PC-9 (cell line): ENCODE measurements around the gene SYNDIG1L. TPM values are rescaled to one million over a fixed set of nuclear protein-coding genes. Genes with fewer than 3 reads are reported as not detected.
"Not testable (repeated sequence)": the region's sequence is repeated elsewhere in the genome, so short reads cannot be mapped to it uniquely, and the experiment has no call there.

Source experiments
- BruUV-seq: library from RNA; stranded (reverse); fragments of 400-500 nt; replicated peaks from 2 replicates; lab custom pipeline; 2021; lab: Mats Ljungman, UMichigan
- CTCF ChIA-PET: fragments of 300-600 bp; sonication (Branson Sonifier 250); formaldehyde crosslinking; loops from one replicate; lab custom pipeline; 2022; ENCODE audit warnings: antibody characterized with exemption; lab: Charles Lee
- POLR2A ChIA-PET: fragments of 300-600 bp; sonication (Branson Sonifier 250); formaldehyde crosslinking; loops from one replicate; lab custom pipeline; 2022; ENCODE audit warnings: antibody characterized with exemption; ENCODE audit not compliant: unreplicated experiment; lab: Charles Lee
- DNase-seq, 2 experiments: peaks; one replicate each; pipeline versions ENCODE4 v3.0.0 to v3.0.0-alpha.2; 2015 to 2022; ENCODE audit warnings: mixed read lengths in 1 of 2
- H2AFZ ChIP-seq: fragments of 200-600 bp; sonication (generic); 2 replicates; pipeline ENCODE4 v1.8.1; 2017; ENCODE audit warnings: antibody characterized with exemption
- H3F3A ChIP-seq: fragments of 200-600 bp; sonication (generic); 2 replicates; pipeline ENCODE4 v1.8.1; 2017; ENCODE audit warnings: antibody characterized with exemption, mild to moderate bottlenecking, low read depth; ENCODE audit not compliant: insufficient read depth
- H3K27ac ChIP-seq: fragments of 200-600 bp; sonication (generic); 2 replicates; pipeline ENCODE4 v1.6.1; 2016; ENCODE audit warnings: mixed run types
- H3K27me3 ChIP-seq: fragments of 200-600 bp; sonication (generic); 2 replicates; pipeline ENCODE4 v1.6.1; 2016; ENCODE audit warnings: low read depth, mixed run types; ENCODE audit not compliant: insufficient read depth
- H3K36me3 ChIP-seq: fragments of 200-600 bp; sonication (generic); 2 replicates; pipeline ENCODE4 v1.6.1; 2016; ENCODE audit warnings: low read depth, mixed run types
- H3K4me1 ChIP-seq: fragments of 200-600 bp; sonication (generic); replicated peaks from 2 replicates; pipeline ENCODE4 v1.6.1; 2016; ENCODE audit warnings: mixed run types; ENCODE audit not compliant: insufficient read depth
- H3K4me2 ChIP-seq: fragments of 200-600 bp; sonication (generic); 2 replicates; pipeline ENCODE4 v1.6.1; 2017; ENCODE audit warnings: mixed run types
- H3K4me3 ChIP-seq: fragments of 200-600 bp; sonication (generic); 2 replicates; pipeline ENCODE4 v1.6.1; 2016; ENCODE audit warnings: mixed run types
- H3K79me2 ChIP-seq: fragments of 200-600 bp; sonication (generic); 2 replicates; pipeline ENCODE4 v1.6.1; 2017; ENCODE audit warnings: low read depth, mixed run types
- H3K9me2 ChIP-seq: fragments of 200-600 bp; sonication (generic); 2 replicates; pipeline ENCODE4 v1.8.1; 2017; ENCODE audit warnings: mild to moderate bottlenecking; ENCODE audit not compliant: insufficient read depth
- H3K9me3 ChIP-seq: fragments of 200-600 bp; sonication (generic); 2 replicates; pipeline ENCODE4 v1.8.1; 2016; ENCODE audit warnings: low read depth; ENCODE audit not compliant: insufficient read depth
- H4K20me1 ChIP-seq: fragments of 200-600 bp; sonication (generic); 2 replicates; pipeline ENCODE4 v1.8.1; 2017; ENCODE audit not compliant: insufficient read depth
- EZH2 ChIP-seq: fragments of 200-600 bp; sonication (generic); IDR thresholded peaks from 2 replicates; pipeline ENCODE4 v1.8.0; 2017; ENCODE audit warnings: antibody characterized with exemption, low read depth
- intact Hi-C: fragments of 100-400 bp; cut with micrococcal nuclease; formaldehyde crosslinking; loops from one replicate; pipeline ENCODE4 v1.10.0; 2022; ENCODE audit not compliant: unreplicated experiment
- total RNA-seq: library from RNA; stranded (reverse); gene quantifications from 2 replicates; pipeline ENCODE4 v1.2.3, GENCODE V29; 2021
- TF ChIP-seq, protein P1 (sequence below): fragments of 200-600 bp; sonication (generic); conservative IDR thresholded peaks from 2 replicates; pipeline ENCODE4 v1.6.1; 2017; ENCODE audit warnings: mixed run types, antibody characterized with exemption, mild to moderate bottlenecking, moderate library complexity

The SYNDIG1L gene
- total RNA-seq, 1 experiment from 2014 or later, result 0.52 TPM

DNA sequence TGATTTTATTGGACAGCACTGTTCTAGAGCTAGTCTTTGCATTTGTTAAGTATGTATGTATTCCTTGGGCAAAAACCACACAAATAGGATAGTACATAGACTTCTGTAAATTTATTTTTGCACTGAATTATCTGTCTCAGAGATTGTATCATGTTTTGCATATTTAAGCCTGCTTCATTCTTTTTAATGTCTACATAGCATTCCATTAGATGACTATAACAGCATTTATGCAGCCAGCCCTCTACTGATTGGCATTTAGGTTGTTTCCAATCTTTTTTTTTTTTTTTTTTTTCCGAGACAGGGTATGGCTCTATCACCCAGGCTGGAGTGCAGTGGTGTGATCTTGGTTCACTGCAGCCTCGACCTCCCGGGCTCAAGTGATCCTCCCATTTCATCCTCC, 34.5 kb downstream of the SYNDIG1L start:
- DNase-seq, result no peak
- intact Hi-C loops, result no loop called here
- no peak for TF ChIP-seq EZH2
- TF ChIP-seq, protein P1, sequence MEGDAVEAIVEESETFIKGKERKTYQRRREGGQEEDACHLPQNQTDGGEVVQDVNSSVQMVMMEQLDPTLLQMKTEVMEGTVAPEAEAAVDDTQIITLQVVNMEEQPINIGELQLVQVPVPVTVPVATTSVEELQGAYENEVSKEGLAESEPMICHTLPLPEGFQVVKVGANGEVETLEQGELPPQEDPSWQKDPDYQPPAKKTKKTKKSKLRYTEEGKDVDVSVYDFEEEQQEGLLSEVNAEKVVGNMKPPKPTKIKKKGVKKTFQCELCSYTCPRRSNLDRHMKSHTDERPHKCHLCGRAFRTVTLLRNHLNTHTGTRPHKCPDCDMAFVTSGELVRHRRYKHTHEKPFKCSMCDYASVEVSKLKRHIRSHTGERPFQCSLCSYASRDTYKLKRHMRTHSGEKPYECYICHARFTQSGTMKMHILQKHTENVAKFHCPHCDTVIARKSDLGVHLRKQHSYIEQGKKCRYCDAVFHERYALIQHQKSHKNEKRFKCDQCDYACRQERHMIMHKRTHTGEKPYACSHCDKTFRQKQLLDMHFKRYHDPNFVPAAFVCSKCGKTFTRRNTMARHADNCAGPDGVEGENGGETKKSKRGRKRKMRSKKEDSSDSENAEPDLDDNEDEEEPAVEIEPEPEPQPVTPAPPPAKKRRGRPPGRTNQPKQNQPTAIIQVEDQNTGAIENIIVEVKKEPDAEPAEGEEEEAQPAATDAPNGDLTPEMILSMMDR, result no peak
- POLR2A ChIA-PET, result interaction anchor here (0.7 kb wide), 1 partner anchor 53 kb away, joined by 3 read pairs; no protein-coding TSS in a partner anchor
- H3K4me1 ChIP-seq, result peaks cover 6% of the 10 kb centered on the region; the same call in 1 of the 2 replicates
- H3K4me2 ChIP-seq, result no peak overlapping the region
- no peaks in the 10 kb centered on the region for H3K36me3 ChIP-seq
- H3K9me3 ChIP-seq, result no peaks in the 10 kb centered on the region
- no peaks in the 10 kb centered on the region for H3K9me2 ChIP-seq
- no peak overlapping the region for H2AFZ ChIP-seq
- no peak overlapping the region for H3K4me3 ChIP-seq
- CTCF ChIA-PET, result no interaction called here
- no TSS peak for BruUV-seq
- H4K20me1 ChIP-seq, result no peaks in the 10 kb centered on the region
- H3K79me2 ChIP-seq, result no peaks in the 10 kb centered on the region
- H3K27ac ChIP-seq, result no peak overlapping the region
- H3K27me3 ChIP-seq, result no peaks in the 10 kb centered on the region
- H3F3A ChIP-seq, result no peaks in the 10 kb centered on the region

DNA sequence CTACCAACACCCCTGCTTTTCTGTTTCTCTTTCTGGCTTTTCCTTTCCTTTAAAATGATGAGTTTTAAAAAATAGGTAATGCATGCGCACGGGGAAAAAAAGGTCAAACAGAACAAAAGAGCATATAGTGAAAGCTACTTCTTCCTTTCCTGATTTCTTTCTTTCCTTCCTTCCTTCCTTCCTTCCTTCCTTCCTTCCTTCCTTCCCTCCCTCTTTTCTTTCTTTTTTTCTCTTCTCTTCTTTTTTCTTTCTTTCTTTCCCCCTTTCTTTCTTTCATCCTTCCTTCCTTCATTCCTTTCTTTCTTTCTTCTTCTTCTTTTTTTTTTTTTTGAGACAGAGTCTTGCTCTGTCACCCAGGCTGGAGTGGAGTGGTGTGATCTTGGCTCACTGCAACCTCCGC, 35.5 kb downstream of the SYNDIG1L start:
- H3K27ac ChIP-seq, intact Hi-C loops, H3F3A ChIP-seq, DNase-seq, H3K36me3 ChIP-seq, H3K9me2 ChIP-seq, H3K4me2 ChIP-seq, H3K27me3 ChIP-seq, H4K20me1 ChIP-seq, H3K4me1 ChIP-seq, H2AFZ ChIP-seq, H3K4me3 ChIP-seq, BruUV-seq, H3K79me2 ChIP-seq, H3K9me3 ChIP-seq: not testable (repeated sequence)
- POLR2A ChIA-PET, result interaction anchor here (0.7 kb wide), 2 partner anchors 11 to 53 kb away, joined by 3 to 14 read pairs; no protein-coding TSS in a partner anchor
- CTCF ChIA-PET, result interaction anchor here (0.6 kb wide), 1 partner anchor 472 kb away, joined by 3 read pairs; no protein-coding TSS in a partner anchor

DNA sequence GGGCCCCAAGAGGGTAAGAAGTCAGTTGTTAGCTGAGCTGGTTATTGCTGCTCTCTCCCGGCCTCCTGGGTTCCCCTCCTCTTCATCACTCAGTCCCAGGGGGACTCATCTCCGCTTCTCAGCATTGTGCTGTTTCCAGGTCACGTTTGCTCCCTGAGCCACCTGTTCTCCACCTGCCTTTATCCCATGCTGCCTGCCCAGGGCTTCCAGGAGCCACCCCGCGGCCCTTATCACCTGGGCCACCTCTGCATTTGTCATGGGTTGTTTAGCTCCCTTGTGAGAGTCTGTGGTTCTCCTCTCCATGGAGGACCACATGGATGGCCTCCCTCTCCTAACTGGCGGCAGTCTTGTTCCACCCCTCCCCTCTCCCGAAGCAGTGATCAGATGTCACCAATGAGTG, 36.0 kb downstream of the SYNDIG1L start:
- no peaks in the 10 kb centered on the region for H3K9me3 ChIP-seq
- no peak overlapping the region for H3K4me3 ChIP-seq
- H3K79me2 ChIP-seq, result no peaks in the 10 kb centered on the region
- H3K9me2 ChIP-seq, result no peaks in the 10 kb centered on the region
- no peak overlapping the region for H3K27ac ChIP-seq
- TF ChIP-seq, protein P1, result no peak
- no peak for TF ChIP-seq EZH2
- no peak overlapping the region for H3K4me2 ChIP-seq
- H4K20me1 ChIP-seq, result no peaks in the 10 kb centered on the region
- no peaks in the 10 kb centered on the region for H3K27me3 ChIP-seq
- DNase-seq, result no peak
- no peaks in the 10 kb centered on the region for H3F3A ChIP-seq
- peaks cover 6% of the 10 kb centered on the region; the same call in 1 of the 2 replicates for H3K4me1 ChIP-seq
- intact Hi-C loops, result no loop called here
- no peak overlapping the region for H2AFZ ChIP-seq
- ChIA-PET POLR2A (interaction anchor here (0.7 kb wide), 1 partner anchor 11 kb away, joined by 14 read pairs; no protein-coding TSS in a partner anchor), CTCF (interaction anchor here (0.6 kb wide), 1 partner anchor 472 kb away, joined by 3 read pairs; no protein-coding TSS in a partner anchor)
- H3K36me3 ChIP-seq, result no peaks in the 10 kb centered on the region
- no TSS peak for BruUV-seq

DNA sequence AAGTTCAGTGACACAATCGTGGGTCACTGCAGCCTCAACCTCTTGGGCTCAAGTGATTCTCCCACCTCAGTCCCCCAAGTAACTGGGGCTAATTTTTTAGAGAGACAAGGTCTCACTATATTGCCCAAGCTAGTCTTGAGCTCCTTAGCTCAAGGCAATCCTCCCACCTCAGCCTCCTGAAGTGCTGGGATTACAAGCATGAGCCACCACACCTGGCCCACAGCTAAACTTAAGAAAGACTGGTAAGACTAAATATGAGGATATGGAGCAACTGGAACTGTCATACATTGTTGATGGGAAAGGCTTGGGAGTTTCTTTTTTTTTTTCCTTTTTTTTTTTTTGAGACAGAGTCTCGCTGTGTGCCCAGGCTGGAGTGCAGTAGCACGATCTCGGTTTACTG, 43.8 kb downstream of the SYNDIG1L start:
- Histone ChIP-seq H3K4me1 (peaks cover 24% of the 10 kb centered on the region), H3K9me3 (no peaks in the 10 kb centered on the region), H3K79me2 (no peaks in the 10 kb centered on the region), H3K4me3 (no peak overlapping the region), H4K20me1 (no peaks in the 10 kb centered on the region), H3K36me3 (no peaks in the 10 kb centered on the region), H3K4me2 (no peak overlapping the region), H3K27me3 (no peaks in the 10 kb centered on the region), H3K27ac (no peak overlapping the region), H2AFZ (no peak overlapping the region), H3F3A (peaks cover 21% of the 10 kb centered on the region), H3K9me2 (no peaks in the 10 kb centered on the region)
- no peak for DNase-seq
- intact Hi-C loops, result no loop called here
- POLR2A ChIA-PET, result no interaction called here
- TF ChIP-seq, protein P1, result no peak
- TF ChIP-seq EZH2, result no peak
- CTCF ChIA-PET, result interaction anchor here (0.7 kb wide), 2 partner anchors 72 to 292 kb away, joined by 4 to 6 read pairs; no protein-coding TSS in a partner anchor
- no TSS peak for BruUV-seq

DNA sequence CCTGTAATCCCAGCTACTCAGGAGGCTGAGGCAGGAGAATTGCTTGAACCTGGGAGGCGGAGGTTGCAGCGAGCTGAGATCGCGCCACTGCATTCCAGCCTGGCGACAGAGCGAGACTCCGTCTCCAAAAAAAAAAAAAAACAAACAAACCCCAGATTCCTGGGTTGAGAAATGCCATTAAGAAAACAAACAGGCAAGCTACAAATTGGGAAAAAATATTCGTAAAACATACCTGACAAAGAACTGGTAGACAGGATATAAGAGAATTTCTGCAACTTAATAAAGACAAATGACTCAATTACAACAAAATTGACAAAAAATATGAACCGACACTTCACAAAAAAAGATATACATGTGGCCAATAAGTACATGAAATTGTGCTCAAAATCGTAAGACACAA, 44.4 kb downstream of the SYNDIG1L start:
- H3K9me3 ChIP-seq, BruUV-seq, H3K9me2 ChIP-seq, H2AFZ ChIP-seq, H4K20me1 ChIP-seq, H3K4me3 ChIP-seq, H3K27ac ChIP-seq, intact Hi-C loops, H3K36me3 ChIP-seq, H3K27me3 ChIP-seq, H3K79me2 ChIP-seq: not testable (repeated sequence)
- H3F3A ChIP-seq, result peaks cover 21% of the 10 kb centered on the region
- DNase-seq, result peak; percentile 31 to 47
- H3K4me2 ChIP-seq, result 0 out of 2 replicates have a peak overlapping the region, but pooled peaks have one; percentile 0
- peaks cover 24% of the 10 kb centered on the region for H3K4me1 ChIP-seq
- ChIA-PET POLR2A (interaction anchor here (0.6 kb wide), 2 partner anchors 19 to 171 kb away, joined by 3 to 20 read pairs; no protein-coding TSS in a partner anchor), CTCF (interaction anchor here (0.7 kb wide), 1 partner anchor 292 kb away, joined by 4 read pairs; no protein-coding TSS in a partner anchor)
